Measurements from ENCODE around the gene SIGLEC10.
A peak's percentile ranks its signal among the peaks of the same experiment; 100 is the strongest.

Gene SIGLEC10

GRCh38 chr19:51396175-51396574 lies 21.3 kb downstream of the SIGLEC10 start:
- DNase-seq (ENCODE audit: low read depth, low spot score) = no peak

GRCh38 chr19:51394050-51394836 lies 23.2 kb downstream of the SIGLEC10 start:
- peak; percentile 100 for DNase-seq (ENCODE audit: low read depth, low spot score)

- DNase-seq (ENCODE audit: low read depth, low spot score) = no peak
Measured at GRCh38 chr19:51392701-51393100, 24.7 kb downstream of the SIGLEC10 start.

- DNase-seq (ENCODE audit: low read depth, low spot score) = no peak
Measured at GRCh38 chr19:51391073-51391611, 26.3 kb downstream of the SIGLEC10 start.

- no peak for DNase-seq (ENCODE audit: low read depth, low spot score)
Measured at GRCh38 chr19:51389143-51389542, 28.3 kb downstream of the SIGLEC10 start.

- DNase-seq (ENCODE audit: low read depth, low spot score) = no peak
Measured at GRCh38 chr19:51387924-51388389, 29.5 kb downstream of the SIGLEC10 start, which contains the start of gene LIM2. LIM2 (minus strand) TSS chr19:51387974; CDS start chr19:51387443, 531 bp downstream.

- no peak for DNase-seq (ENCODE audit: low read depth, low spot score)
Measured at GRCh38 chr19:51386882-51387520, 30.4 kb downstream of the SIGLEC10 start.

- DNase-seq (ENCODE audit: low read depth, low spot score) = no peak
Measured at GRCh38 chr19:51382004-51382403, 35.4 kb downstream of the SIGLEC10 start.

- DNase-seq (ENCODE audit: low read depth, low spot score) = no peak
Measured at GRCh38 chr19:51380379-51380778, 37.1 kb downstream of the SIGLEC10 start.

GRCh38 chr19:51377422-51377821 lies 40.0 kb downstream of the SIGLEC10 start:
- no peak for DNase-seq (ENCODE audit: low read depth, low spot score)

GRCh38 chr19:51375504-51376221 lies 41.8 kb downstream of the SIGLEC10 start:
- no peak for DNase-seq (ENCODE audit: low read depth, low spot score)

- DNase-seq (ENCODE audit: low read depth, low spot score) = no peak
Measured at GRCh38 chr19:51372649-51373504, 44.6 kb downstream of the SIGLEC10 start, which contains the start of gene NKG7. NKG7 (minus strand) TSS chr19:51372654; CDS start chr19:51372535, 119 bp downstream.

GRCh38 chr19:51372021-51372648 lies 45.3 kb downstream of the SIGLEC10 start:
- no peak for DNase-seq (ENCODE audit: low read depth, low spot score)

- no peak for DNase-seq (ENCODE audit: low read depth, low spot score)
Measured at GRCh38 chr19:51371186-51371690, 46.2 kb downstream of the SIGLEC10 start.

GRCh38 chr19:51370230-51370629 lies 47.2 kb downstream of the SIGLEC10 start:
- no peak for DNase-seq (ENCODE audit: low read depth, low spot score)

GRCh38 chr19:51368366-51369282 lies 48.8 kb downstream of the SIGLEC10 start, which contains the start of gene CLDND2:
CLDND2 (minus strand) TSS chr19:51369003; CDS start chr19:51368577, 426 bp downstream.
- peak; percentile 49 for DNase-seq (ENCODE audit: low read depth, low spot score)

GRCh38 chr19:51367565-51368365 lies 49.7 kb downstream of the SIGLEC10 start:
- DNase-seq (ENCODE audit: low read depth, low spot score) = peak; percentile 100

- DNase-seq (ENCODE audit: low read depth, low spot score) = no peak
Measured at GRCh38 chr19:51367255-51367564, 50.2 kb downstream of the SIGLEC10 start.
